Upper lobe of left lung (tissue), 6 donors: ENCODE data around the gene FBN2. TPM values are rescaled to one million over a fixed set of nuclear protein-coding genes. Genes with fewer than 3 reads are reported as not detected.

Source experiments
- ATAC-seq, 2 donors: fragments of 200-7000 bp; cut with Tn5 transposase; one replicate each; pipeline ENCODE4 v1.9.1; 2022; ENCODE audit warnings: mild to moderate bottlenecking in 2 of 2, moderate library complexity in 2 of 2; ENCODE audit not compliant: low FRiP score in 2 of 2
- DNase-seq, 2 donors: peaks; one replicate each; pipeline ENCODE4 v3.0.0-alpha.2; 2019 to 2020
- H3K27ac ChIP-seq, 4 donors: fragments of 200-600 bp; sonication (generic); one replicate each; pipeline ENCODE4 v1.5.1; 2016 to 2019
- H3K27me3 ChIP-seq, 4 donors: fragments of 200-600 bp; sonication (generic); one replicate each; pipeline ENCODE4 v1.5.1; 2017 to 2019
- H3K36me3 ChIP-seq, 4 donors: fragments of 200-600 bp; sonication (generic); one replicate each; pipeline ENCODE4 v1.5.1; 2016 to 2019
- H3K4me1 ChIP-seq, 4 donors: fragments of 200-600 bp; sonication (generic); one replicate each; pipeline ENCODE4 v1.5.1; 2018 to 2019
- H3K4me3 ChIP-seq, 4 donors: fragments of 200-600 bp; sonication (generic); one replicate each; pipeline ENCODE4 v1.5.1; 2017 to 2019; ENCODE audit warnings: mild to moderate bottlenecking in 2 of 4, moderate library complexity in 1 of 4
- H3K9me3 ChIP-seq, 4 donors: fragments of 200-600 bp; sonication (generic); one replicate each; pipeline ENCODE4 v1.5.1; 2018 to 2019
- EP300 ChIP-seq, 4 donors: sonication (generic); formaldehyde crosslinking; IDR thresholded peaks; one replicate each; pipeline ENCODE4 v1.5.1; 2017; ENCODE audit warnings: antibody characterized with exemption in 4 of 4, control low read depth in 2 of 4
- POLR2A ChIP-seq, 4 donors: fragments of 450-650 bp; IDR thresholded peaks; one replicate each; pipeline ENCODE4 v1.5.1; 2016 to 2017; ENCODE audit warnings: antibody characterized with exemption in 4 of 4, mild to moderate bottlenecking in 2 of 4
- POLR2AphosphoS5 ChIP-seq, 2 donors: sonication (generic); formaldehyde crosslinking; IDR thresholded peaks; one replicate each; pipeline ENCODE4 v1.5.1; 2017; ENCODE audit warnings: antibody characterized with exemption in 2 of 2
- WGBS, 2 donors: methylation state at CpG; one replicate each; pipeline ENCODE4 v1.1.5; 2017 to 2018; 5-methylcytosine and 5-hydroxymethylcytosine counted together
- total RNA-seq, 6 donors: library from RNA; depleted of rRNA in 4 of 6; stranded (reverse); fragments of >200 nt in 4 of 6; gene quantifications; one replicate each; pipeline versions ENCODE4 v1.1.0 to v1.2.1, GENCODE V29; 2016 to 2021
- TF ChIP-seq, protein P1 (sequence below), 6 experiments: fragments of 450-650 bp in 4 of 6; fragments of 200-600 bp in 2 of 6; sonication (generic) in 2 of 6; IDR thresholded peaks; one replicate each; pipeline ENCODE4 v1.5.1; 2016 to 2019; ENCODE audit warnings: antibody characterized with exemption in 6 of 6
- donor health status: DM: no; HTN: no; CAD: no; lungs with moderate emphysema.
- donor health status: DM: no; HTN: yes; CAD: no; lungs with severe emphysema.

FBN2 gene
- total RNA-seq, 6 donors from 2014 or later, result under 0.01 to 1.7 (median 0.39) TPM

DNA sequence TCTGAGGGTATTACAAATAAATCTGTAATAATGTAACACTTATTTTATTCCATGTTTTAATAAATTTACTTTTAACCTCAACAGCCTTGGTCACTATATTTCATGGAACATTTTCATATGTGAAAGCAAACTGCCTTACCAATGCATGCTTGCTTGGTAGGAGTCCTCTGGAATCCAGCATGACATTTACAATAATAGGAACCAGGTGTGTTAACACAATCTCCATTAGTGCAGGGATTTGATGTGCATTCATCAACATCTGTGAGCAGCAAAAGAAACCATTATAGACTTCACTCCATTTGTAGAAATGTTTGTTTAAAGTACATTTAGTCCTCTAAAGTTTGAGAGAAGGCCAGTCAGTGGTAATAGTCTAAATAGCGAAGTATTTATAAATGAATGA is 159.4 kb downstream of the FBN2 start:
- ATAC-seq, result no peak
- TF ChIP-seq POLR2AphosphoS5 (IDR thresholded peaks at IDR 0.05) (no peak), EP300 (IDR thresholded peaks at IDR 0.05) (no peak), POLR2A (IDR thresholded peaks at IDR 0.05) (no peak)
- TF ChIP-seq, protein P1, sequence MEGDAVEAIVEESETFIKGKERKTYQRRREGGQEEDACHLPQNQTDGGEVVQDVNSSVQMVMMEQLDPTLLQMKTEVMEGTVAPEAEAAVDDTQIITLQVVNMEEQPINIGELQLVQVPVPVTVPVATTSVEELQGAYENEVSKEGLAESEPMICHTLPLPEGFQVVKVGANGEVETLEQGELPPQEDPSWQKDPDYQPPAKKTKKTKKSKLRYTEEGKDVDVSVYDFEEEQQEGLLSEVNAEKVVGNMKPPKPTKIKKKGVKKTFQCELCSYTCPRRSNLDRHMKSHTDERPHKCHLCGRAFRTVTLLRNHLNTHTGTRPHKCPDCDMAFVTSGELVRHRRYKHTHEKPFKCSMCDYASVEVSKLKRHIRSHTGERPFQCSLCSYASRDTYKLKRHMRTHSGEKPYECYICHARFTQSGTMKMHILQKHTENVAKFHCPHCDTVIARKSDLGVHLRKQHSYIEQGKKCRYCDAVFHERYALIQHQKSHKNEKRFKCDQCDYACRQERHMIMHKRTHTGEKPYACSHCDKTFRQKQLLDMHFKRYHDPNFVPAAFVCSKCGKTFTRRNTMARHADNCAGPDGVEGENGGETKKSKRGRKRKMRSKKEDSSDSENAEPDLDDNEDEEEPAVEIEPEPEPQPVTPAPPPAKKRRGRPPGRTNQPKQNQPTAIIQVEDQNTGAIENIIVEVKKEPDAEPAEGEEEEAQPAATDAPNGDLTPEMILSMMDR (IDR thresholded peaks at IDR 0.05), result no peak
- DNase-seq, result no peak
- no peaks in the 10 kb centered on the region for H3K4me1 ChIP-seq
- H3K27me3 ChIP-seq, result no peaks in the 10 kb centered on the region
- H3K9me3 ChIP-seq, result no peaks in the 10 kb centered on the region
- H3K36me3 ChIP-seq, result no peaks in the 10 kb centered on the region
- no peak overlapping the region for H3K27ac ChIP-seq
- no peak overlapping the region for H3K4me3 ChIP-seq
- WGBS, 2 donors, result 78 to 86% methylated on average over 1 of the region's 1 CpG

DNA sequence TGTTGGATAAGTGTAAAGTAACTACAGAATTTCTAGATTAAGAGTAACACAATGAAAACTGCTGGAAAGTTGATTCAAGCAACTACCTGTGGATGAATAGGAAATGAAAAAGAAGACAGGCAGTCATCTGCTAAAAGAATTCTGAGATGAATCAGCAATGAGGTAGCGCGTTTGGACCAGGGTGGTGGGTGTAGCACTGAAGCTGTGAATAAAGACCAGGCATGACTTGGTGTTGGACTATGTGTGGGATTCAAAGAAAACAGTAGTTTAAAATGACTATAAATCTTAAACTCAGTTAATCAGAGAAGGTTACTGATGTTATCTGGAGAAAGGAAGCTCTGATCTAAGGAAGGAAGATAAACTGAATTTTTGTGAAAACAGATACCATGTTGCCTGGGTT is 159.8 kb downstream of the FBN2 start:
- ATAC-seq (no peak), DNase-seq (no peak)
- no peaks in the 10 kb centered on the region for H3K36me3 ChIP-seq
- no peaks in the 10 kb centered on the region for H3K27me3 ChIP-seq
- no peak overlapping the region for H3K4me3 ChIP-seq
- no peak overlapping the region for H3K27ac ChIP-seq
- TF ChIP-seq EP300 (IDR thresholded peaks at IDR 0.05), result no peak
- no peak for TF ChIP-seq POLR2AphosphoS5 (IDR thresholded peaks at IDR 0.05)
- H3K4me1 ChIP-seq, result no peaks in the 10 kb centered on the region
- no peaks in the 10 kb centered on the region for H3K9me3 ChIP-seq
- 90 to 94% methylated on average over 2 of the region's 2 CpGs for WGBS, 2 donors

DNA sequence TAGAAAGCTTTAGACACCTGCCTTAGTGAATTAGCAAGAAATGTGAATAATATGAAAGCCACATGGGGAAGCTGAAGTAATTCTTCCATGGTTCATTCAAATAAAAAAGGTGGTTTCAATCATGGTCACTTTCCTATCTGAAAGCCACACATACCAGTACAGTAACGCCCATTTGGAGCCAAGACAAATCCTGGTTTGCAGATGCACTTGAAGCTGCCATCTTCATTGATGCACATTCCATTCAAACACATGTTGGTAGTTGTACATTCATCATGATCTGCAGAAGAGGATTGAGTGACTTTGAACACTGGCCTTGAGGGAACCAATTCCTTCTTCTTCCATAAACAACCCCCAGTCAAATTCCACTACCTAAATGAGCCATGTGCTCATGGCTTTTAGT is 161.5 kb downstream of the FBN2 start:
- 61 to 88% methylated on average over 1 of the region's 1 CpG for WGBS, 2 donors
- H3K36me3 ChIP-seq, result no peaks in the 10 kb centered on the region
- no peak overlapping the region for H3K4me3 ChIP-seq
- no peak for TF ChIP-seq POLR2AphosphoS5 (IDR thresholded peaks at IDR 0.05)
- no peak for TF ChIP-seq EP300 (IDR thresholded peaks at IDR 0.05)
- TF ChIP-seq POLR2A (IDR thresholded peaks at IDR 0.05), result no peak
- TF ChIP-seq, protein P1 (IDR thresholded peaks at IDR 0.05), result no peak
- DNase-seq, result no peak
- no peak for ATAC-seq
- H3K9me3 ChIP-seq, result no peaks in the 10 kb centered on the region
- no peaks in the 10 kb centered on the region for H3K27me3 ChIP-seq
- H3K4me1 ChIP-seq, result no peaks in the 10 kb centered on the region
- no peak overlapping the region for H3K27ac ChIP-seq

DNA sequence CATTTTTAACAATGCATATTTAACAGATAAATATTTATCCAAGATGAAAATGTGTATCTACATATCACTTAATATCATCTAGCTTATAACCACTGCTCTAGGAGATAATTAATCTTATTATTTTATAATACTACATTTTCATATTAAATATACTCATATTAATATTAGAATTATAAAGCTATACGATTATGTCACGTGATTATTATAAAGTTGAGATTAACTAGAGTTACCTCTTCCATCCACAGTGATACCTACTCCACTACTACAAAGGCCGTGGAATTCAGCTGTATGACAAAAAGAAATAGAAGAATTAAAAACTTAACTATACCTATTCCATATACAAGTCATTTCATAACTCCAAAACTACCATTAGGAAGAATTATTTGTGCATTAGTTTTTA is 171.9 kb downstream of the FBN2 start:
- TF ChIP-seq POLR2AphosphoS5 (IDR thresholded peaks at IDR 0.05) (no peak), POLR2A (IDR thresholded peaks at IDR 0.05) (no peak), EP300 (IDR thresholded peaks at IDR 0.05) (no peak)
- TF ChIP-seq, protein P1 (IDR thresholded peaks at IDR 0.05), result no peak
- Histone ChIP-seq H3K4me3 (no peak overlapping the region), H3K9me3 (no peaks in the 10 kb centered on the region), H3K36me3 (no peaks in the 10 kb centered on the region), H3K27ac (no peak overlapping the region), H3K27me3 (no peaks in the 10 kb centered on the region), H3K4me1 (no peaks in the 10 kb centered on the region)
- no peak for ATAC-seq
- 90 to 92% methylated on average over 3 of the region's 3 CpGs for WGBS, 2 donors
- no peak for DNase-seq

DNA sequence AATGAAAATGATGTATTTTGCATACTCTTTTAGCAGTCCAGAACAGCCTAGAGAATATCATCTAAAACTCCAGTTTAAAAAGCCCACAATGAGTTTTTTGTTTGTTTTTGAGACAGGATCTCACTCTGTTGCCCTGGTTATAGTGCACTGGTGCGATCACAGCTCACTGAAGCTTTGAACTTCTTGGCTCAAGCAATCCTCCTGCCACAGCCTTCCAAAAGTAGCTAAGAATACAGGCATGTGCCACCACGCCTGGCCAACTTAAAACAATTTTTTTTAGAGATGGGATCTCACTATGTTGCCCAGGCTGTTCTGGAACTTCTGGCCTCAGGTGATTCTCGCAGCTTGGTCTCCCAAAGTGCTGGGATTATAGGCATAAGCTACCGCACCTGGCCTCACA is 175.7 kb downstream of the FBN2 start:
- H3K4me1 ChIP-seq, result no peaks in the 10 kb centered on the region
- no peaks in the 10 kb centered on the region for H3K27me3 ChIP-seq
- no peak for DNase-seq
- TF ChIP-seq POLR2A (IDR thresholded peaks at IDR 0.05), result no peak
- TF ChIP-seq POLR2AphosphoS5 (IDR thresholded peaks at IDR 0.05), result no peak
- TF ChIP-seq EP300 (IDR thresholded peaks at IDR 0.05), result no peak
- TF ChIP-seq, protein P1 (IDR thresholded peaks at IDR 0.05), result no peak
- 84 to 86% methylated on average over 4 of the region's 4 CpGs for WGBS, 2 donors
- H3K36me3 ChIP-seq, result no peaks in the 10 kb centered on the region
- no peaks in the 10 kb centered on the region for H3K9me3 ChIP-seq
- H3K27ac ChIP-seq, result no peak overlapping the region
- ATAC-seq, result no peak
- H3K4me3 ChIP-seq, result no peak overlapping the region
